BJ (cell line): ENCODE data around the gene PTMA. TPM values are rescaled to one million over a fixed set of nuclear protein-coding genes. Genes with fewer than 3 reads are reported as not detected.

Experiments
- CTCF ChIA-PET: fragments of 350-600 bp; formaldehyde crosslinking; extraction: SDS; loops from one replicate; lab custom pipeline; 2021; ENCODE audit warnings: antibody characterized with exemption, inconsistent platforms; lab: Yijun Ruan, JAX
- POLR2A ChIA-PET: fragments of 300-600 bp; sonication (Branson Sonifier 250); formaldehyde crosslinking; extraction: SDS; loops from one replicate; lab custom pipeline; 2021; ENCODE audit warnings: antibody characterized with exemption; lab: Charles Lee
- DNase-seq: peaks from one replicate; pipeline ENCODE4 v3.0.0-alpha.2; 2011; ENCODE audit warnings: low read depth
- H3K27me3 ChIP-seq: 2 replicates; pipeline ENCODE4 v1.6.0; 2011; ENCODE audit warnings: low read length; ENCODE audit not compliant: control insufficient read depth, insufficient read depth
- H3K36me3 ChIP-seq: 2 replicates; pipeline ENCODE4 v1.5.1; 2011; ENCODE audit warnings: low read length; ENCODE audit not compliant: control insufficient read depth, insufficient read depth
- H3K4me3 ChIP-seq: 2 replicates; pipeline ENCODE4 v1.5.1; 2011; ENCODE audit warnings: low read depth, mild to moderate bottlenecking, control low read depth, low read length
- CTCF ChIP-seq: IDR thresholded peaks from 2 replicates; pipeline ENCODE4 v1.5.1; 2011; ENCODE audit warnings: low read depth, mild to moderate bottlenecking, control low read depth, inconsistent platforms, low read length, moderate library complexity; ENCODE audit not compliant: insufficient read depth
- polyA plus RNA-seq: library from polyadenylated mRNA; depleted of rRNA; stranded (reverse); fragments of >200 nt; gene quantifications from 2 replicates; pipeline ENCODE4 v1.2.3, GENCODE V29; 2011

Gene PTMA
- polyA plus RNA-seq, 1 experiment = 363 TPM

DNA sequence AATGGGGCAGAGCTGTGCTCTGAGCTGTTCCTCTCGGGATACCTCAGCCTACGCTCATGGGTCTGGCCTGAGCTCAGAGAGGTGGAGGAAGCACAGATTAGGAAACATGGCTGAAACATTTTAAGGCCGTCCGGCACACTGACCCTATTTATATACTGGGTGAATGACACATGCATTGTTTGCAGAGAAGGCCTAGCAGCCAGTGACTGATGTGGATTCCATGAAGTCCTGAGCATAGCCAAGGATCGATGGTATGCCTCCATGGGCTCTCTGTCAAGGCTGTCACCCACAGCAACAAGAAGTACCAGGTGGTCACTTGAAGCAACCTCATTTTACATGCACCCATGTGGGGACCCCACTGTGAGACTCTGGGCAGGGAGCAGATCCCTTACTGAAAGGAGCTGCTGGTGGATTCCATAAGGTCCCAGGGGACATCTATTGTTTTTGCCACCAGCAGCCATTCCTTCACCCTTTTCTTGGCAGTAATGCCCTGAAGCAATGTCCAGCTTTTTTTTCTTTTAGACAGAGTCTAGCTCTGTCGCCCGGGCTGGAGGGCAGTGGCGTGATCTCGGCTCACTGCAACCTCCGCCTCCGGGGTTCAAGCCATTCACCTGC, 8.4 kb downstream of the PTMA start:
- Histone ChIP-seq H3K27me3 (no peaks in the 10 kb centered on the region), H3K4me3 (no peak overlapping the region), H3K36me3 (peaks cover 9% of the 10 kb centered on the region)
- no peak for DNase-seq
- ChIA-PET POLR2A (interaction anchor here (0.6 kb wide), 2 partner anchors 14 to 564 kb away, joined by 3 to 5 read pairs; no protein-coding TSS in a partner anchor), CTCF (interaction anchor here (1.0 to 8.9 kb wide), 10 partner anchors 8 to 115 kb away, joined by 4 to 719 read pairs (median 11); partner anchors contain the start of genes COPS7B and PTMA)
- TF ChIP-seq CTCF = no peak

DNA sequence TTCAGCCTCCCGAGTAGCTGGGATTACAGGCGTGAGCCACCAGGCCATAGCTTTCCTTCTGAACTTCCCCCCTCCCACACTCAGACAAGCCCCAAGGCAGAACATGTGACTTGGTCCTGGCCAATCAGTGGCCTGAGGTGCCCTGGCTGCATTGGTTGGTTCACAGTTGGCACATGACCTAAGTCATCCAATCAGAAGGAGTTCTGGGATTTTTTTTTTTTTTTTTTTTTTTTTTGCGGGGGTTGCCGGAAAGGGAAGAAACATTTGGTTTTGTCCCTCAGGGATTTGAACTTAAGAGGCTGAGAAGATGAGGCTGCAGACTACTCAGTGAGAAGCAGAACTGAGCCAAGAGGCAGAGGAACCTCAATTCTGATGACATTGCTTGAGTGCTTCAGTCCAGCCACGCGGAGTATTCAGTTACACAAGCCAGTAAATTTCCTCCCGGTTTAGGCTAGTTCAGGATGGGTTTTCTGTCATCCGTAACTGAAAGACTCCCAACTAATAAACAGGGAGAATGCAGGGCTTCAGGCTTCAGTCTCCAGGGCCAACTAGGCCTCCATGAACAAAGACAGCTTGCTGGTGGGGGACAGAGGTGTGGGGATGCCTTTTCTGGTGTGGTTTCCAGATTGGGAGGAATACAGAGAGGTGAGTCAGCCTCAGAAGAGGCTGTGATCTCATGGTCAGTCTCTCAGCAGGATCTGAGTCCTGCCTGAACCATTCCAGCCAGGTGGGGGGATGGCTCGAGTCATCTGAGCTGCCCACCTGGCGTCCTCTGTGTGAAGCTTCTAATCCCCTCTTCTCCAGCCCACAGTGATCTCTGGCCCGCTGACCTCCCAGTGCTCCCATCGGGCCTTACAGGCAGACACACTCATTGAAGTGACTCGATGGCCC, 9.2 kb downstream of the PTMA start:
- no peak for TF ChIP-seq CTCF
- no peak overlapping the region for H3K4me3 ChIP-seq
- DNase-seq = no peak
- ChIA-PET CTCF (interaction anchor here (2.1 to 8.9 kb wide), 7 partner anchors 7 to 116 kb away, joined by 7 to 719 read pairs (median 19); partner anchors contain the start of genes COPS7B and PTMA), POLR2A (no interaction called here)
- no peaks in the 10 kb centered on the region for H3K27me3 ChIP-seq
- peaks cover 3% of the 10 kb centered on the region for H3K36me3 ChIP-seq

DNA sequence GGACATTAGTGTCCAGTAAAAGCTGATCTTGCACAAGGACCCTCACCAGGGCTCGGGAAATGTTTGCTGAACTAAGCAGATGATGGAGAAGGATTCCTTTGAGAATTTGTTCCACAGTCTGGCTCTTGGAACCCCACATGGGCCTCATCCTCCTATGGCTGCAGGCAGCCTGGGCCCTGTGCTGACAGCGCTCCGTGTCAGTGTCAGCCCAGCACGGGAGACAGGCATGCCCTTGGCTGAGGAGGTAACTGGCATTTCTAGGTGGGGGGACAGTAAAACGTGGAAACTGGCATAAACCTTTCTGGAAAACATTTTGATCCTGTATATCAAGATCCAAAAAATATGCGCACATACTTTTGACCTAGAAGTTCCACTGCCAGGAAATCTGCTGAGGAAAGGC, 10.5 kb downstream of the PTMA start:
- CTCF ChIA-PET = interaction anchor here (0.6 to 8.9 kb wide), 3 partner anchors 10 to 155 kb away, joined by 3 to 719 read pairs (median 3); no protein-coding TSS in a partner anchor

DNA sequence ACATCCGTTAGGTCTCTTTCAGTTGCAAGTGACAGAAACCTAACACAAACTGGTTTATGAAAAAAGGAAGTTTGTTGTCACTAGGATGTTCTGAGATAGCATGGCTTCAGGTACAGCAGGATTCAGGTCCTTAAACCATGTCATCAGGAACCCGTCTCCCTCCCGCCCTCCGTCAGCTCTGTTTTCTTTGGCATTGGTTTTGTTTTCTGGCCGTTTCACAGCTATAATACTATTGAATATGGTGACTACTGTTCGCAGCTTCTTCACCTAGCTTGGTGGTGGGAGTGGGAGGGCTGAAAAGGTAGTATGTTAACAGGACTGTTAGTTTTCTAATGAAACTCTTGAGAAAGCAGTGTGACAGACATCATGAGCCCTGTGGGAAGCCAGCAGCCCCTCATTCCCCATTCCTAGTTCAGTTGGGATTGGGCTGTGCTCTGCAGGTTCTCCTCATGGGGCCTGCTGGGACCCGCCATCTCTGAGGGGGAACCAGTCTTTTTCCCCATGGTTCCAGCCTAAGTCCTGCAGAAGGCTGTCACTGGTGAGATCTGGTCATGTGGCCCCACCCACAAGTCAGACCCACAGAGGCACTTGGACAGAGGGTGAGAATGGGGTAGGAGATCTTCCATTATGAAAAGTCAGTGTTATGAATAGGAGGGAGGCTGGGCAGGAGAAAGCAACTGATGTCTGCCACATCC, 12.1 kb downstream of the PTMA start:
- CTCF ChIA-PET = interaction anchor here (0.7 to 2.2 kb wide), 2 partner anchors 45 to 47 kb away, joined by 3 to 11 read pairs; no protein-coding TSS in a partner anchor
- Histone ChIP-seq H3K27me3 (no peaks in the 10 kb centered on the region), H3K36me3 (no peaks in the 10 kb centered on the region), H3K4me3 (no peak overlapping the region)
- DNase-seq = no peak
- POLR2A ChIA-PET = no interaction called here
- no peak for TF ChIP-seq CTCF

More for the DNA sequence above, 10.5 kb downstream of the PTMA start:
- POLR2A ChIA-PET = no interaction called here
- DNase-seq = no peak
- no peak for TF ChIP-seq CTCF
- Histone ChIP-seq H3K36me3 (0 out of 2 replicates have a peak, but pooled peaks cover 2% of the 10 kb centered on the region), H3K4me3 (no peak overlapping the region), H3K27me3 (no peaks in the 10 kb centered on the region)
